ENCODE results near the gene DLG5.
A peak's percentile ranks its signal among the peaks of the same experiment; 100 is the strongest.

The DLG5 gene

GRCh38 chr10:77869626-77870420 is 56.7 kb downstream of the DLG5 start:
- no peak for DNase-seq (ENCODE audit: low read depth, low spot score)

GRCh38 chr10:77868523-77868922 is 58.0 kb downstream of the DLG5 start:
- no peak for DNase-seq (ENCODE audit: low read depth, low spot score)

GRCh38 chr10:77867124-77867719 is 59.3 kb downstream of the DLG5 start:
- no peak for DNase-seq (ENCODE audit: low read depth, low spot score)

GRCh38 chr10:77866598-77866997 is 60.0 kb downstream of the DLG5 start:
- no peak for DNase-seq (ENCODE audit: low read depth, low spot score)

GRCh38 chr10:77865580-77866324 is 60.8 kb downstream of the DLG5 start:
- no peak for DNase-seq (ENCODE audit: low read depth, low spot score)

GRCh38 chr10:77864151-77864851 is 62.3 kb downstream of the DLG5 start:
- DNase-seq (ENCODE audit: low read depth, low spot score), result no peak

GRCh38 chr10:77863446-77863845 is 63.1 kb downstream of the DLG5 start:
- DNase-seq (ENCODE audit: low read depth, low spot score), result no peak

- DNase-seq (ENCODE audit: low read depth, low spot score), result no peak
These were observed 64.0 kb downstream of the DLG5 start for GRCh38 chr10:77862595-77862994.

GRCh38 chr10:77861366-77861765 is 65.2 kb downstream of the DLG5 start:
- DNase-seq (ENCODE audit: low read depth, low spot score), result no peak

GRCh38 chr10:77859865-77860282 is 66.7 kb downstream of the DLG5 start:
- DNase-seq (ENCODE audit: low read depth, low spot score), result no peak

- no peak for DNase-seq (ENCODE audit: low read depth, low spot score)
These were observed 67.2 kb downstream of the DLG5 start for GRCh38 chr10:77859200-77859864.

- no peak for DNase-seq (ENCODE audit: low read depth, low spot score)
These were observed 69.3 kb downstream of the DLG5 start for GRCh38 chr10:77857272-77857671.

- DNase-seq (ENCODE audit: low read depth, low spot score), result no peak
These were observed 70.0 kb downstream of the DLG5 start for GRCh38 chr10:77856566-77856965.

GRCh38 chr10:77855404-77856155 is 71.0 kb downstream of the DLG5 start:
- DNase-seq (ENCODE audit: low read depth, low spot score), result no peak

- no peak for DNase-seq (ENCODE audit: low read depth, low spot score)
These were observed 72.4 kb downstream of the DLG5 start for GRCh38 chr10:77854115-77854514.

GRCh38 chr10:77853256-77853655 is 73.3 kb downstream of the DLG5 start:
- no peak for DNase-seq (ENCODE audit: low read depth, low spot score)

GRCh38 chr10:77850620-77851231 is 75.8 kb downstream of the DLG5 start:
- no peak for DNase-seq (ENCODE audit: low read depth, low spot score)

GRCh38 chr10:77849039-77849664 is 77.4 kb downstream of the DLG5 start:
- no peak for DNase-seq (ENCODE audit: low read depth, low spot score)

GRCh38 chr10:77846718-77847311 is 79.7 kb downstream of the DLG5 start:
- peak; percentile 18 for DNase-seq (ENCODE audit: low read depth, low spot score)

All from activated CD4-positive, CD25-positive, alpha-beta regulatory T cell treated with anti-CD3 and anti-CD28 coated beads, Interleukin-2, amount 50 U/mL, for 16 hours (primary cell).